Lung (tissue), 16 donors: Measurements from ENCODE around the gene LRWD1. TPM values are rescaled to one million over a fixed set of nuclear protein-coding genes. Genes with fewer than 3 reads are reported as not detected.
A peak's percentile ranks its signal among the peaks of the same experiment; 100 is the strongest.

ENCODE experiments used
- ATAC-seq: fragments of 200-7000 bp; cut with Tn5 transposase; one replicate; pipeline ENCODE4 v1.9.1; 2020; ENCODE audit warnings: moderate number of reproducible peaks; ENCODE audit not compliant: insufficient read depth, low FRiP score
- DNase-seq, 3 donors: peaks; one replicate each; pipeline ENCODE4 v3.0.0-alpha.2; 2013 to 2017
- H3K27ac ChIP-seq, 2 donors: one replicate each; pipeline ENCODE4 v1.5.1; 2013; ENCODE audit warnings: mild to moderate bottlenecking in 2 of 2, moderate library complexity in 2 of 2, control low read depth in 1 of 2, inconsistent platforms in 1 of 2, low read depth in 1 of 2, low read length in 1 of 2
- H3K27me3 ChIP-seq, 3 donors: one replicate each; pipeline ENCODE4 v1.5.1; 2013; ENCODE audit warnings: low read length in 2 of 3; ENCODE audit not compliant: control insufficient read depth in 3 of 3, insufficient read depth in 3 of 3
- H3K36me3 ChIP-seq, 4 donors: one replicate each; pipeline ENCODE4 v1.5.1; 2013; ENCODE audit warnings: low read length in 4 of 4, mild to moderate bottlenecking in 1 of 4, moderate library complexity in 1 of 4; ENCODE audit not compliant: control insufficient read depth in 4 of 4, insufficient read depth in 4 of 4
- H3K4me1 ChIP-seq, 5 donors: one replicate each; pipeline ENCODE4 v1.5.1; 2013; ENCODE audit warnings: low read length in 5 of 5, mild to moderate bottlenecking in 2 of 5, moderate library complexity in 1 of 5; ENCODE audit not compliant: control insufficient read depth in 5 of 5, insufficient read depth in 5 of 5
- H3K4me3 ChIP-seq: one replicate; pipeline ENCODE4 v1.5.1; 2013; ENCODE audit warnings: mild to moderate bottlenecking, control low read depth, moderate library complexity
- H3K9ac ChIP-seq, 2 donors: one replicate each; pipeline ENCODE4 v1.5.1; 2013; ENCODE audit warnings: low read length in 2 of 2, control low read depth in 1 of 2; ENCODE audit not compliant: insufficient read depth in 1 of 2
- H3K9me3 ChIP-seq, 4 donors: one replicate each; pipeline ENCODE4 v1.5.1; 2013; ENCODE audit warnings: low read length in 3 of 4, mild to moderate bottlenecking in 1 of 4, moderate library complexity in 1 of 4; ENCODE audit not compliant: control insufficient read depth in 4 of 4, insufficient read depth in 3 of 4
- WGBS, 2 donors: extraction: QIAGEN DNeasy Blood & Tissue Kit; methylation state at CpG; one replicate each; pipeline ENCODE4 v1.1.7; 2013; 5-methylcytosine and 5-hydroxymethylcytosine counted together
- long read RNA-seq, 5 donors: transcript quantifications; one replicate each; lab custom pipeline, GENCODE V29; 2026
- polyA plus RNA-seq, 2 donors: library from polyadenylated mRNA; stranded (reverse); fragments of 200-250 nt; gene quantifications; one replicate each; pipeline ENCODE4 v1.2.1, GENCODE V29; 2013
- total RNA-seq, 2 donors: library from RNA; depleted of rRNA in 1 of 2; stranded (reverse); fragments of >200 nt in 1 of 2; gene quantifications; one replicate each; pipeline ENCODE4 v1.2.1, GENCODE V29; 2014 to 2021
- TF ChIP-seq, protein P1 (sequence below): IDR thresholded peaks from 2 replicates; pipeline ENCODE4 v1.5.1; 2012; ENCODE audit warnings: mild to moderate bottlenecking; ENCODE audit errors: control extremely low read depth, extremely low read depth
- donor health status: control.
- donor health status: control.
- donor health status: Bipolar disorder and iron deficiency.
- donor health status: healthy.
- donor health status: DM: yes; HTN: yes; CAD: no.

The LRWD1 gene
- total RNA-seq (10 to 100 TPM; 23.5 to 28.4 TPM), polyA plus RNA-seq (10 to 100 TPM; 12.3 to 31.5 TPM)
- long read RNA-seq, donor 1, partial matches to known transcripts = 0 of 2 reads
- long read RNA-seq, donor 1, other reads (novel, unspliced or antisense) = 0 of 2 reads
- long read RNA-seq, donor 2, partial matches to known transcripts = 87 of 142 reads
- long read RNA-seq, donor 2, other reads (novel, unspliced or antisense) = 54 of 142 reads
- long read RNA-seq, donor 3, partial matches to known transcripts = 0 of 1 reads
- long read RNA-seq, donor 3, other reads (novel, unspliced or antisense) = 0 of 1 reads
- long read RNA-seq, donor 4, partial matches to known transcripts = 30 of 107 reads
- long read RNA-seq, donor 4, other reads (novel, unspliced or antisense) = 77 of 107 reads
- long read RNA-seq, donor 5, partial matches to known transcripts = 9 of 12 reads
- long read RNA-seq, donor 5, other reads (novel, unspliced or antisense) = 0 of 12 reads

GRCh38 chr7:102464577-102465280, at the start of gene LRWD1, which contains the start of gene ALKBH4:
TSS of gene LRWD1 (plus strand) at chr7:102464984. CDS start at chr7:102465081, 97 bp downstream.
TSS of gene ALKBH4 (minus strand) at chr7:102464863. CDS start at chr7:102464836, 27 bp downstream.
- peak within 1 kb of the TSS; percentile 88 for H3K4me3 ChIP-seq
- peak within 1 kb of the TSS; percentile 64 to 78 for H3K27ac ChIP-seq
- WGBS, 2 donors = 0% methylated on average over 77 to 81 of the region's 81 CpGs
- H3K36me3 ChIP-seq = peaks cover 0 to 14% (median 0%) of the 10 kb centered on the region in 4 donors
- H3K4me1 ChIP-seq = peaks cover 0 to 14% (median 6%) of the 10 kb centered on the region in 5 donors
- peak within 1 kb of the TSS; percentile 81 to 94 for H3K9ac ChIP-seq
- ATAC-seq (peak; percentile 99), DNase-seq (peak; percentile 92 to 95 (median 93))
- no peaks in the 10 kb centered on the region for H3K27me3 ChIP-seq
- H3K9me3 ChIP-seq = no peaks in the 10 kb centered on the region
- TF ChIP-seq, protein P1, sequence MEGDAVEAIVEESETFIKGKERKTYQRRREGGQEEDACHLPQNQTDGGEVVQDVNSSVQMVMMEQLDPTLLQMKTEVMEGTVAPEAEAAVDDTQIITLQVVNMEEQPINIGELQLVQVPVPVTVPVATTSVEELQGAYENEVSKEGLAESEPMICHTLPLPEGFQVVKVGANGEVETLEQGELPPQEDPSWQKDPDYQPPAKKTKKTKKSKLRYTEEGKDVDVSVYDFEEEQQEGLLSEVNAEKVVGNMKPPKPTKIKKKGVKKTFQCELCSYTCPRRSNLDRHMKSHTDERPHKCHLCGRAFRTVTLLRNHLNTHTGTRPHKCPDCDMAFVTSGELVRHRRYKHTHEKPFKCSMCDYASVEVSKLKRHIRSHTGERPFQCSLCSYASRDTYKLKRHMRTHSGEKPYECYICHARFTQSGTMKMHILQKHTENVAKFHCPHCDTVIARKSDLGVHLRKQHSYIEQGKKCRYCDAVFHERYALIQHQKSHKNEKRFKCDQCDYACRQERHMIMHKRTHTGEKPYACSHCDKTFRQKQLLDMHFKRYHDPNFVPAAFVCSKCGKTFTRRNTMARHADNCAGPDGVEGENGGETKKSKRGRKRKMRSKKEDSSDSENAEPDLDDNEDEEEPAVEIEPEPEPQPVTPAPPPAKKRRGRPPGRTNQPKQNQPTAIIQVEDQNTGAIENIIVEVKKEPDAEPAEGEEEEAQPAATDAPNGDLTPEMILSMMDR = peak; percentile 14

GRCh38 chr7:102415685-102416225, 49.0 kb upstream of the LRWD1 start:
- Histone ChIP-seq H3K36me3 (peaks cover 7 to 32% (median 22%) of the 10 kb centered on the region in 4 donors), H3K4me1 (no peaks in the 10 kb centered on the region), H3K27me3 (no peaks in the 10 kb centered on the region), H3K4me3 (no peak overlapping the region), H3K9me3 (no peaks in the 10 kb centered on the region), H3K27ac (peak overlapping the region in 1 of 2 donors; percentile 59), H3K9ac (no peak overlapping the region)
- ATAC-seq = no peak
- TF ChIP-seq, protein P1 = no peak
- DNase-seq = no peak
- 45 to 56% methylated on average over 12 of the region's 12 CpGs for WGBS, 2 donors

DNA sequence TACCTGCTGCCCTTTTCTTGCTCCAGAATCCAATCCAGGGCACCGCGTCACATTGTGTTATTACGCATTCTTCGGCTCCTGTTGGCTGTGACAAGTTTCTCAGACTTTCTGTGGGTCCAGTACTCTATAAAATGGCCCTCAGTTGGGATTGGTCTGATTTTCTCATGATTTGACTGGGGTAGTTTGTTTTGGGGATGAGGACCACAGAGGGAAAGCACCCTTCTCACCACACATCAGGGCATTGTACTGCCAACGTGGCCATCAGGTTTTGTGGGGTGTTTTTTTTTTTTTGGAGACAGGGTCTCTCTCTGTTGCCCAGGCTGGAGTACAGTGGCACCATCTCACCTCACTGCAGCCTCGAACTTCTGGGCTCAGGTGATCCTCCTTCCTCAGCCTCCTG, 48.4 kb upstream of the LRWD1 start:
- no peak overlapping the region for H3K9ac ChIP-seq
- H3K27ac ChIP-seq = peak overlapping the region in 1 of 2 donors; percentile 27
- no peaks in the 10 kb centered on the region for H3K27me3 ChIP-seq
- 92 to 94% methylated on average over 6 of the region's 6 CpGs for WGBS, 2 donors
- no peaks in the 10 kb centered on the region for H3K4me1 ChIP-seq
- peaks cover 7 to 32% (median 20%) of the 10 kb centered on the region in 4 donors for H3K36me3 ChIP-seq
- ATAC-seq (no peak), DNase-seq (no peak)
- TF ChIP-seq, protein P1 = no peak
- H3K9me3 ChIP-seq = no peaks in the 10 kb centered on the region
- H3K4me3 ChIP-seq = no peak overlapping the region
